Esophagus muscularis mucosa (tissue), 4 donors: Measurements from ENCODE around the gene FANK1. TPM values are rescaled to one million over a fixed set of nuclear protein-coding genes. Genes with fewer than 3 reads are reported as not detected.
"Not testable (repeated sequence)": the region's sequence is repeated elsewhere in the genome, so short reads cannot be mapped to it uniquely, and the experiment has no call there.

ENCODE experiments used
- DNase-seq: peaks from one replicate; pipeline ENCODE4 v3.0.0-alpha.2; 2017; ENCODE audit errors: extremely low spot score
- H3K27ac ChIP-seq, 4 donors: fragments of 200-600 bp; sonication (generic); replicated peaks in 1 of 4; 1 replicate in 3 of 4; 2 replicates in 1 of 4; pipeline ENCODE4 v1.5.1; 2016 to 2019; ENCODE audit warnings: mild to moderate bottlenecking in 1 of 4
- H3K27me3 ChIP-seq, 4 donors: fragments of 200-600 bp; sonication (generic); one replicate each; pipeline versions ENCODE4 v1.5.1 to v1.6.0; 2016 to 2019
- H3K36me3 ChIP-seq, 4 donors: fragments of 200-600 bp; sonication (generic); one replicate each; pipeline ENCODE4 v1.5.1; 2016 to 2019
- H3K4me1 ChIP-seq, 4 donors: fragments of 200-600 bp; sonication (generic); one replicate each; pipeline ENCODE4 v1.5.1; 2016 to 2019
- H3K4me3 ChIP-seq, 4 donors: fragments of 200-600 bp; sonication (generic); 1 replicate in 2 of 4; 2 replicates in 2 of 4; pipeline ENCODE4 v1.5.1; 2016 to 2019; ENCODE audit warnings: mild to moderate bottlenecking in 4 of 4, moderate library complexity in 1 of 4
- H3K9me3 ChIP-seq, 4 donors: fragments of 200-600 bp; sonication (generic); 1 replicate in 3 of 4; 2 replicates in 1 of 4; pipeline ENCODE4 v1.5.1; 2016 to 2019
- POLR2AphosphoS5 ChIP-seq, 2 donors: sonication (generic); formaldehyde crosslinking; IDR thresholded peaks; one replicate each; pipeline ENCODE4 v1.6.1; 2017; ENCODE audit warnings: antibody characterized with exemption in 2 of 2
- WGBS: methylation state at CpG from one replicate; pipeline ENCODE4 v1.1.5; 2018; 5-methylcytosine and 5-hydroxymethylcytosine counted together
- intact Hi-C: fragments of 100-400 bp; cut with DNase I; formaldehyde crosslinking; loops from one replicate; pipeline ENCODE4 v1.15.1; 2023
- total RNA-seq, 4 donors: library from RNA; depleted of rRNA; stranded (reverse); fragments of >200 nt; gene quantifications; one replicate each; pipeline versions ENCODE4 v1.1.0 to v1.2.1, GENCODE V29; 2016

FANK1 gene
- total RNA-seq, 4 donors from 2014 or later = 0.50 to 2.6 (median 1.4) TPM

DNA sequence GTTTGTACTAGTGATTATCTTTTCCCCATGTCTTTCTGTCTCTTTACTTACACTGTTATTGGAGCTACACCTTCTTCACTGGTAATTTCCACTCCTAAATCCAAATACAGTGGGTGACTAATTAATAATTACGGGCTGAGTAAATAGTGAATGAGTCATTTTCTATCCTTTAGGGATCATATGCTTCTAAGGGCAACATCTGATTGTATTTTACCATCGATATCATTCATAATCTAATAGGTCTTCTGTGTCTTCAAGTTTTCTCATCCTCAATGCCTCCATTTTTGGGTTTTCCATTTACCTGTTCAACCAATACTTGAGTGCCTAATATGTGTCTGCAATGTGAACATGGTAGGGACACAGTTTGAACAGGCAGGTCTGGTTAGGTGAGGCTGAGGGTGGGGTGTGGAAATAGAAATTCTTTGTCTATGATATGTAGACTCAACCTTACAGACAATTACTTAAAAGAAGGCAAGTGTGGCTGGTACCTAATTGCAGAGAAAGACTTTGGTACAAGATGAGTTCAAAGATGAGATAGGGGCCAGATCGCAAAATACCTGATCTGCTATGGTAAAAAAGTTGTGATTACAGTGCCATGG, 9.4 kb upstream of the FANK1 start:
- H3K27me3 ChIP-seq = no peaks in the 10 kb centered on the region
- no peak for TF ChIP-seq POLR2AphosphoS5 (IDR thresholded peaks at IDR 0.05)
- intact Hi-C loops = no loop called here
- H3K4me1 ChIP-seq = no peaks in the 10 kb centered on the region
- H3K9me3 ChIP-seq = no peaks in the 10 kb centered on the region
- 84% methylated on average over 3 of the region's 3 CpGs for WGBS
- H3K4me3 ChIP-seq = no peak overlapping the region
- DNase-seq = no peak
- H3K27ac ChIP-seq = no peak overlapping the region
- H3K36me3 ChIP-seq = peaks cover 0 to 17% (median 2%) of the 10 kb centered on the region in 4 donors

DNA sequence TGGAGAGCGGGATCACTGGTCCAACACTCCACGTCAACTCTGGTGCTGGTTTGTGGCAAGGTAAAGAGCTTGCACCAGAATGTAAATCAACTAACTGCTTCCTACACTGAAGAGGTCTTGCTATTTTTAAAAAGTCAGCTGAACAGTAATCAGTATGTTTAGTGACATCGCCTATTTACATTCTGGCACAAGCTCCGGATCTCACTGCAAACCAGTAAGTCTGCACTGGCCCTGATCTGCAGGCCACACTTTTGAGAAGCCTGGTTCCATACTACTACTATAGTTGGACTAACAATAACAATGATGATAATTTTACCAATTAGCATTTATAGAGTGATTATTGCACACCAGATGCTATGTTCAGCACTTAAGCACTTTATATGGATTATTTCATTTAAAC, 6.9 kb upstream of the FANK1 start:
- DNase-seq, H3K27ac ChIP-seq, intact Hi-C loops, H3K4me3 ChIP-seq, H3K27me3 ChIP-seq, H3K9me3 ChIP-seq, H3K4me1 ChIP-seq: not testable (repeated sequence)
- H3K36me3 ChIP-seq = peaks cover 0 to 10% (median 2%) of the 10 kb centered on the region in 4 donors
- 61% methylated on average over 4 of the region's 4 CpGs for WGBS

DNA sequence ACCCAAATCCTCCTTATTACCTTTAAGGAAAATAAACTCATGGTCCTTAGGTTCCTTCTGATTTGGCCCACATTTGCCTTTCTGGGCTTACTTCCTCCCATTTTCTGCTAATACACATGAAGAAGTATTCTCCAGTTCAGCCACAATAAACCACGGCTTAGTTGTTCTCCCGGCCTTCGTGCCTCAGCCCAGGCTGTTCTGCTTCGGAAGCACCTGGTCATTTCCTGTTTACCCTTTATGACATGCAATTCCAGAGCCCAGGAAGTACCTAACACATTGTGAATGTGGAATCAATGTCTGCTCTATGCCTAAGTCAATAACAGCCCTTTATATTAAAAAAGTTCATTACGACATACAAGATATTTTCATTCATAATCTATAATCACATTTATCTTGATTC, 4.0 kb upstream of the FANK1 start:
- intact Hi-C loops = not testable (repeated sequence)

GRCh38 chr10:125894176-125894575, 2.2 kb upstream of the FANK1 start:
- H3K4me3 ChIP-seq, H3K36me3 ChIP-seq, DNase-seq, intact Hi-C loops, H3K27me3 ChIP-seq, H3K9me3 ChIP-seq, H3K27ac ChIP-seq: not testable (repeated sequence)
- H3K4me1 ChIP-seq = peaks cover 7 to 19% (median 17%) of the 10 kb centered on the region in 4 donors
- 90% methylated on average over 3 of the region's 3 CpGs for WGBS

More for the DNA sequence above, 4.0 kb upstream of the FANK1 start:
- H3K27ac ChIP-seq, H3K27me3 ChIP-seq, H3K36me3 ChIP-seq, DNase-seq, H3K4me3 ChIP-seq, H3K9me3 ChIP-seq: not testable (repeated sequence)
- 82% methylated on average over 5 of the region's 5 CpGs for WGBS
- peaks cover 7 to 19% (median 17%) of the 10 kb centered on the region in 4 donors for H3K4me1 ChIP-seq

- peak overlapping the region; percentile 78 to 84 (median 82) for H3K4me3 ChIP-seq
- peak in 1 of 2 donors; percentile 20 for TF ChIP-seq POLR2AphosphoS5 (IDR thresholded peaks at IDR 0.05)
- H3K4me1 ChIP-seq = peaks cover 7 to 19% (median 17%) of the 10 kb centered on the region in 4 donors
- peak overlapping the region; percentile 84 to 89 (median 86) for H3K27ac ChIP-seq
- DNase-seq = peak; percentile 94
- H3K27me3 ChIP-seq, H3K9me3 ChIP-seq, intact Hi-C loops, H3K36me3 ChIP-seq: not testable (repeated sequence)
- 37% methylated on average over 30 of the region's 50 CpGs for WGBS
Observed at GRCh38 chr10:125895130-125896087, 955 bp upstream of the FANK1 start.

DNA sequence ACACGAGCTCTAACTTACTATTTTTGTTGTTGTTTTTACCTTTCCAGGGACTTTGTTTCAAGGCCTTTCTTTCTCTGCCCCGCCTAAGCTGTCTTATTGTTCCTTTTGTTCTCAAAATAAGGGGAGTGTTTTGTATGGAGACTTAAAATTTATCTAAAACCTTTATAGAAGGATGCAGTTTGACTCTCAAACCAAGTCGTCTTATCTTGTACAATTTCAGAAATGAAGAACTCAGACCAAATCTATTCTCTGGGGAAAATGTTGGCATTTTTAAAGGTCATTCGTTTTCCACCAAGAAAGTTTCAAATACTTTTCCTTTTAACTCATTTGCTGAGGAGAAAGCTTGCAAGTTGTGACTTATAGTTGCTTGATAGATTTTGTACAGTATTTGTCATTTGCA, 953 bp downstream of the FANK1 start:
- 52% methylated on average over 4 of the region's 4 CpGs for WGBS
- H3K36me3 ChIP-seq, H3K27ac ChIP-seq, H3K9me3 ChIP-seq, DNase-seq, H3K27me3 ChIP-seq, intact Hi-C loops: not testable (repeated sequence)
- Histone ChIP-seq H3K4me1 (peaks cover 7 to 19% (median 17%) of the 10 kb centered on the region in 4 donors), H3K4me3 (peak overlapping the region; percentile 78 to 84 (median 82))

- intact Hi-C loops = not testable (repeated sequence)
Observed at GRCh38 chr10:125900963-125901362, 4.6 kb downstream of the FANK1 start.

GRCh38 chr10:125903135-125903640, 6.8 kb downstream of the FANK1 start:
- intact Hi-C loops = not testable (repeated sequence)

More at GRCh38 chr10:125900963-125901362, 4.6 kb downstream of the FANK1 start:
- H3K27ac ChIP-seq, H3K4me3 ChIP-seq, H3K36me3 ChIP-seq, H3K27me3 ChIP-seq, H3K4me1 ChIP-seq, DNase-seq, H3K9me3 ChIP-seq: not testable (repeated sequence)
- WGBS = 85% methylated on average over 3 of the region's 3 CpGs

DNA sequence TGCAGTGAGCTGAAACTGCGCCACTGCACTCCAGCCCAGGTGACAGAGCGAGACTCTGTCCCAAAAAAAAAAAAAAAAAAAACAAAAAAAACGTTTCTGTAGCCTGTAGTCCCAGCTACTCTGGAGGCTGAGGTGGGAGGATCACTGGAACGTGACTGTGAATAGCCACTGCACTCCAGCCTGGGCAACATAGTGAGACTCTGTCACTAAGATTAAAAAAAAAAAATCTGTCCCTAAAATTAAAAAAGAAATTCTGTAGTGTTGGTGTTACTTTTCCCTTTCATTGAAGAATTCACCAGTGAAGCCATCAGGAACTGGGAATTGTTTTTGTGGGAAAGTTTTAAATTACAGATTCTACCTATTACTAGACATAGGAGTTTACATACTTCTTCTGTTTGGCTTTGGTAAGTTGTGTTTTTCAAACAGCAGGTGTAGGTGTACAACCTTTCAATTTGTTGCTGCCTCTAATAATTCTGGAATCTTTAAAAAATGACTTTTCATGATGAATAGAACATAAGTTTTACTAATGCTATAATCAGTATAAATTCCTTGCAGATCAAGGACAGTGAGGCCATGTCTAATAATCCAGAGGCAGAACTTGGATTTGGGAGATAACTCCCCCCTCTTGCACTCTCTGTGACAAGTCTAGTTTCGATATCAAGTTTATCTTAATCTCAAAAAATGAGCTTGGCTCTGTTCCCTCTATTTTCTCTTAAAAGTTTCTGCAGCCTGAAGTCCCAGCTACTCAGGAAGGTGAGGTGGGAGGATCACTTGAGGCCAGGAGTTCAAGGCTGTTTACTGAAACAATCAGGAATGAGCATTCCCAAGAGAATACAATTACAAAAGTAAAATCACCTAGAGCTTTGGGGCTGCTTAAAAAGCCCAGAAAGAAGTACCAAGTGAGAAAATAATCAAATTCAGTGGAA, 9.0 kb downstream of the FANK1 start:
- WGBS = 74% methylated on average over 5 of the region's 5 CpGs
- H3K36me3 ChIP-seq, H3K27ac ChIP-seq, DNase-seq, H3K9me3 ChIP-seq, H3K4me1 ChIP-seq, H3K4me3 ChIP-seq, H3K27me3 ChIP-seq, intact Hi-C loops: not testable (repeated sequence)

More at GRCh38 chr10:125903135-125903640, 6.8 kb downstream of the FANK1 start:
- not testable (repeated sequence) for H3K4me3 ChIP-seq, H3K9me3 ChIP-seq, H3K36me3 ChIP-seq, H3K27ac ChIP-seq, H3K27me3 ChIP-seq, H3K4me1 ChIP-seq, DNase-seq
- 73% methylated on average over 3 of the region's 3 CpGs for WGBS

GRCh38 chr10:125907598-125907997, 11.2 kb downstream of the FANK1 start:
- 93% methylated on average over 2 of the region's 2 CpGs for WGBS
- H3K4me1 ChIP-seq, DNase-seq, intact Hi-C loops, H3K9me3 ChIP-seq, H3K27ac ChIP-seq, H3K36me3 ChIP-seq, H3K4me3 ChIP-seq, H3K27me3 ChIP-seq: not testable (repeated sequence)

DNA sequence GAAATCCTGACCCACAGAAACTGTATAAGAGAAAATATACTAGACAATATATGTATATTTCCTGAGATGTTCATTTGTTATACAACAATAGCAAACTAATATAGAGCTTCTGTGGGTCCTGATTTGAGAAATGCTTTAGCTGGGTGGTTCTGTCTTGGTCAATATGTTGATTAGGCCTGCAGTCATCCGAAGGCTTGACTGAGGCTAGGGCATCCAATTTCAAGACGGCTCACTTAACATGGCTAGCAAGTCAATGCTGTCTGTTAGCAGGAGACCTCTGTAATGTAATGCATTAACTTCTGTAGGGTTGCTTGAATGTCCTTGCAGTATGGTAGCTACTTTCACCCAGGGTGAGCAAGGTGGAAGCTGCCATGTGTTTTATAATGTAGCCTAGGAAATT, 12.4 kb downstream of the FANK1 start:
- H3K36me3 ChIP-seq, H3K9me3 ChIP-seq, H3K4me1 ChIP-seq, H3K27ac ChIP-seq, intact Hi-C loops, DNase-seq, H3K27me3 ChIP-seq, H3K4me3 ChIP-seq: not testable (repeated sequence)
- 59% methylated on average over 2 of the region's 2 CpGs for WGBS
